HG02642 (cell line): ENCODE results near the gene PDE9A.
"Not testable (repeated sequence)": the region's sequence is repeated elsewhere in the genome, so short reads cannot be mapped to it uniquely, and the experiment has no call there.

ENCODE experiments used
- ATAC-seq: cut with Tn5 transposase; IDR thresholded peaks from one replicate; pipeline ENCODE4 v1.9.1; 2021; ENCODE audit warnings: mild to moderate bottlenecking; ENCODE audit not compliant: unreplicated experiment, poor library complexity

Gene PDE9A

GRCh38 chr21:42809171-42809570, 155.8 kb downstream of the PDE9A start:
- ATAC-seq: no peak

GRCh38 chr21:42809577-42810475, 156.4 kb downstream of the PDE9A start:
- ATAC-seq: no peak

- no peak for ATAC-seq
Observed at GRCh38 chr21:42811960-42812359, 158.5 kb downstream of the PDE9A start.

- ATAC-seq: not testable (repeated sequence)
Observed at GRCh38 chr21:42812528-42813241, 159.3 kb downstream of the PDE9A start.

GRCh38 chr21:42815217-42815616, 161.8 kb downstream of the PDE9A start:
- ATAC-seq: no peak

- ATAC-seq: no peak
Observed at GRCh38 chr21:42818328-42818749, 164.9 kb downstream of the PDE9A start.

GRCh38 chr21:42819861-42820615, 166.6 kb downstream of the PDE9A start:
- ATAC-seq: no peak

- ATAC-seq: no peak
Observed at GRCh38 chr21:42820616-42821465, 167.4 kb downstream of the PDE9A start.
